IPS-15b (cell line): Measurements from ENCODE around the gene BCL10.

ENCODE experiments used
- H3K27me3 ChIP-seq: one replicate; pipeline ENCODE4 v1.6.1; 2013; ENCODE audit warnings: low read length; ENCODE audit not compliant: control insufficient read depth, insufficient read depth
- H3K36me3 ChIP-seq: one replicate; pipeline ENCODE4 v1.6.1; 2013; ENCODE audit warnings: low read length; ENCODE audit not compliant: control insufficient read depth, insufficient read depth
- H3K4me1 ChIP-seq: one replicate; pipeline ENCODE4 v1.6.1; 2013; ENCODE audit warnings: mild to moderate bottlenecking, low read length; ENCODE audit not compliant: control insufficient read depth, insufficient read depth
- H3K4me3 ChIP-seq: one replicate; pipeline ENCODE4 v1.5.1; 2013; ENCODE audit warnings: low read depth, low read length
- H3K9ac ChIP-seq: one replicate; pipeline ENCODE4 v1.6.1; 2013; ENCODE audit warnings: low read depth, mild to moderate bottlenecking, low read length
- H3K9me3 ChIP-seq: one replicate; pipeline ENCODE4 v1.6.1; 2013; ENCODE audit warnings: mild to moderate bottlenecking, low read length; ENCODE audit not compliant: control insufficient read depth, insufficient read depth

The BCL10 gene

DNA sequence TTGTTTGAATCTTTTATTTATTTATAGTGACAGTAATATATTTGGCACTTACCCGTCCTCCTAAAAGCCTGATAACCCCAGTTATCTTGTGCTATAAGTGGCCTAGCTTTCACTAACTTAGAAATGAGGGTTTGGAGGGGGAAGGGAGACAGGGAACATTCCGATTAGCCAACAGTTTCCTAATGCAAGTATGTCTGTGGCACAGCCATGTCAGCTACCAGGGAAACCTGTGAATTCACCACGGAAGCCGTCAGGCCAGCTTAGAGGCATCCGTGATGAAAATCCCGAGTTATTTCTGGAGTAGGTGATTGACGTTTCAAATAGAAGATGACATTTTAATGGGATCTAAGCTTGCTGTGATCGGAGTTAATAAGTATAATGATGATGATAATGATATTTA lies 39.4 kb upstream of the BCL10 start:
- H3K4me1 ChIP-seq, result no peaks in the 10 kb centered on the region
- no peak overlapping the region for H3K9ac ChIP-seq
- H3K27me3 ChIP-seq, result no peaks in the 10 kb centered on the region
- H3K36me3 ChIP-seq, result no peaks in the 10 kb centered on the region
- no peak overlapping the region for H3K4me3 ChIP-seq
- no peaks in the 10 kb centered on the region for H3K9me3 ChIP-seq

DNA sequence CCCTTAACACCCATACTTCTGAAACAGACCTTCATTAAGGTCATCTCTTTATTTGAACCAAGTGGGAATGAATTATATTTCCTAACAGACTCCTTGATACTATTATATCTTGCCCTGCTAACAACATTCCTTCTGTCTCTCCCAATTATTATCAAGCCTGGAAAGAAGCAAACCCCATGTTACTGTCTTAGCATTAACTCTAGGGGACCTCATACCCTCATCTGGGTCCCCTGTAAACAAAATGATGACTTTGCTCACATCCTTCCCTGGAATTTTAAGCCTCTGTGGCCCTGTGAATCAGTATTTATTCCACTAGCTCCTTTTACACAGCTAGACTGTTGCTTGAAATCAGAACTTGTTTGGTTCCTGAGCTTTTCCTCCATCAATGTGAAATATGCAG lies 38.3 kb upstream of the BCL10 start:
- no peaks in the 10 kb centered on the region for H3K9me3 ChIP-seq
- H3K36me3 ChIP-seq, result no peaks in the 10 kb centered on the region
- H3K4me3 ChIP-seq, result no peak overlapping the region
- no peaks in the 10 kb centered on the region for H3K27me3 ChIP-seq
- no peaks in the 10 kb centered on the region for H3K4me1 ChIP-seq
- no peak overlapping the region for H3K9ac ChIP-seq

DNA sequence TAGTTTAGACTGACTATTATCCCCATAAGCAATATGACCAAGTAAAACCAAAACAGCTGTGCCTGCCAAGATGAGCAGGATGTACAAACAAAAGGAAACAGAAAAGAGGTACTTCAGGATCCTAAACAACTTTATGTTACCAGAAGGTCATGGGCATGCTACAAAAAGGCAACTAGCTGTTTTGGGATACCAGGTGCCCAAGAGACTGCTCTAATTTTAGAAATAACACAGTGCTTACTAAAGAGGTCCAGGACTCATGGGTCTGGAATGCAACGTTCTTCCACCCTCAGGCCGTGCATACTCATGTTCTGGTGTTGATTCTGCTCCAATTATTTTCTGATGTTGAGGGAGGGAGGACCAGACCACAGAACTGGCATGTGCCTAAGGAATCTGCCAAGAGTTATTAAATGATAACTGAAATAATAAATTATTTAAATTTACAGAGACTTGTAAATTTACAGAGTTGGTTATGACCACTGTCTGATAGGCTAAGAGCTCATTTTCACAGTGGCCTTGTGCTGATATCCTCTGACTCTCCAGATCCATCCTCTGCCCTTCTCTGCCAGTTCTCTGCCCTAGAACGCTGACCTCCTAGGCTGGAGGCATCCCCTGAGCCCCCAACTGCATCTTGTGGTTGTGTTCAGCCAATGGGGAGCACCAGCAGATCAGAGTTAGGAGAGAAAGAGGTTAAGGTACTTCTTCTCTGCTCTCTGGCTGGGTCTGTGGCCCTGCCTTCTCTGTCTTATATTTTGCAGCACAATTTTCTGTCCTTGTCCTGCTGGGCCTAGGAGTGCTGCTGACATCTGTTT lies 37.7 kb upstream of the BCL10 start:
- H3K27me3 ChIP-seq, result no peaks in the 10 kb centered on the region
- H3K9me3 ChIP-seq, result no peaks in the 10 kb centered on the region
- no peaks in the 10 kb centered on the region for H3K36me3 ChIP-seq
- H3K4me3 ChIP-seq, result no peak overlapping the region
- H3K4me1 ChIP-seq, result no peaks in the 10 kb centered on the region
- H3K9ac ChIP-seq, result no peak overlapping the region

DNA sequence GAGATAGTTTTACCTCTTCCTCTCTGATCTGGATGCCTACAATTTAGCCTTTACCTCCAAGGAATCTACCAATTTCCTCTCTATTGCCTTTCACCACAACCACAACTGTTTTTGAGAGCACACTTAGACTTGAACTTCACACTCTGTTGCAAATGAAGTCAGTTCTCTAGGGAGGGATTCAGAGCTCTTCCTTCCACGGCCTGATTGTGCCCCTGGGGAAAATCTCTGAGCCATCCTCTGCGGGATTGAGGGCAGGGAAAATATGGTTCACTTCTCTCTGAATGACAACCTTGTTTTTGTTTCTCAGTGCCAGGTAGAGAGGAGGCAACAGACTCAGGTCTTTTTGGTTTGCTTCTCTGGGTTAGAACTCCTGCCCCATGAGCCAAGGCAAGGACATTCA lies 35.4 kb upstream of the BCL10 start:
- H3K27me3 ChIP-seq, result no peaks in the 10 kb centered on the region
- no peaks in the 10 kb centered on the region for H3K36me3 ChIP-seq
- no peak overlapping the region for H3K9ac ChIP-seq
- no peaks in the 10 kb centered on the region for H3K9me3 ChIP-seq
- H3K4me1 ChIP-seq, result no peaks in the 10 kb centered on the region
- H3K4me3 ChIP-seq, result no peak overlapping the region

DNA sequence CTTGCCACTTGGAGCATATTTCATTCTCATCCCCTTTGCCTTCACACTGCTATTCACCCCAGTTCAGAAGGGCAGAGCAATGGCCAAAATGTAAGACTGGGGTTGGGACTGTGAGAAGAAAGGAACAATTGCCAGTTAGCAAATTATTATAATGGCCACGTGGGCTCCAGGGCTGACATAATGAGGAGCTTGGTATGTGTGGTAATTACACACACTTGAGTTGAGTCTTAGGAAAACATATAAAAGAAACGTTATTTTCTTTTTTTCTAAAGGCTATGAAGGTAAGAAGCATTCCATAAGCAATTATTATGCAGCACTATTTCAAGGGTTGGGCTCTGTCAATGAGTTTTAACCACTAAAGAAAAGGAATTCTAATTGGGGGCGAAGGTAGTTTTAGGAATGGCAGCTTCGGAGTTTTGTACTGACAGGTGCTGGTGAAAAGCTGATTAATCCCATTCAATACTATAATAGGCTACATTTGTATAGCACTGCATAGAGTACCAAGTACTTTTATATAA lies 32.5 kb upstream of the BCL10 start:
- Histone ChIP-seq H3K27me3 (no peaks in the 10 kb centered on the region), H3K9me3 (no peaks in the 10 kb centered on the region), H3K9ac (no peak overlapping the region), H3K4me3 (no peak overlapping the region), H3K4me1 (no peaks in the 10 kb centered on the region), H3K36me3 (no peaks in the 10 kb centered on the region)

DNA sequence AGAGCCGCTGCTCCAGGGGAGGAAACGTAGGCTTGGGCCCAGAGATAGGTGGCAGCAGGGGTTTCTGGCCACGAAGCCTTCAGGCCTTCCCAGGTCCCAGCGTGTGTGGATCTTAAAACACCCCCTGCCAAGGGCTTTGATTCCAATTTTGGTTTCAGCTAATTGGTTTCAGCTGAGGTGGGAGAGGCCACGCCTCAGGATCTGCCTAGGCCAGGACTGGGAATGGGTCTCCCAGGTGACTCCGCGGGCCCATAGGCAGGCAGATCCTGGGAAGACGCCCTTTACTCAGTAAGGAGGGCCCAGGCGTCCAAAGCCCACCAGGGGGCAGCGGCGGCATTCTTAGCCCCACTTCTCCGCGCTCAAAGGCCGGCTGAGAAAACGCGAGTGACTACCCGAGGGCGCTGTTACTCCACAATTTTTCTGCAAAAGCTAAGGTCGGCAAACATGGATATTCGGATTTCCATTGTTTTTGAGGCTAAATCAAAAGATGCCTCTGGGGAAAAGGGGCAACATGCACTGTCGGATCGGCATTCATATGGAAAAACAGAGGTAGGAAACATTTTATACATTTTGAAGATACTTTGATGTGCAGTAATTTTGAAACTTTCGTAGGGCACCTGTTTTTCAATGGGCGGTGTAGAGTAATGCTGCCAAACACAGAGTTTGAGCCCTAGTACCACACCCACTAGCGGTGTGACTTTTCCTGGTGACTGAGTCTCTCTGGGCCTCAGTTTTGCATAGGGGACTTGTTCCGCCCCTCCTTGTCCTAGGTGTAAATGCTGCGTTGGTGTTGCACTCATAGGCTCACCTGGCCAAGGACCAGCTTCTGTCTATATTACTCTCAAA lies 31.8 kb upstream of the BCL10 start:
- no peaks in the 10 kb centered on the region for H3K9me3 ChIP-seq
- H3K4me3 ChIP-seq, result no peak overlapping the region

DNA sequence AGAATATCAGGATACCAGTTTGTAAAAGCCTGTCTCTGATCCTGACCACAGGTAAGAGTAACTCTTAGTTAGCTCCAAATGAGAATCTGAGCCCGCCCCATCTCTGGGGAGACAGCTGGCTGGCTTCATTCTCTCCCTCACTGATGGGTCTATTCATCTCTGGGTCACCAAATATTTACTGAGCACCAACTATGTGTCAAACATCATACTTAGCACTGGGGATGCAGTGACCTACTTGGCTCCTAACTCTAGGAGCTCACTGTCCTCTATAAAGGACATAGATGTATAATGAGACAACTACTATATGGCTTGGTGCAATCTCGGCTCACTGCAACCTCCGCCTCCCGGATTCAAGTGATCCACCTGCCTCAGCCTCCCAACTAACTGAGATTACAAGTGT lies 29.8 kb upstream of the BCL10 start:
- H3K36me3 ChIP-seq, result no peaks in the 10 kb centered on the region
- H3K9me3 ChIP-seq, result no peaks in the 10 kb centered on the region
- no peaks in the 10 kb centered on the region for H3K4me1 ChIP-seq
- no peak overlapping the region for H3K9ac ChIP-seq
- H3K4me3 ChIP-seq, result no peak overlapping the region
- no peaks in the 10 kb centered on the region for H3K27me3 ChIP-seq

More for the DNA sequence above, 31.8 kb upstream of the BCL10 start:
- H3K4me1 ChIP-seq, result no peaks in the 10 kb centered on the region
- H3K36me3 ChIP-seq, result no peaks in the 10 kb centered on the region
- H3K9ac ChIP-seq, result no peak overlapping the region
- no peaks in the 10 kb centered on the region for H3K27me3 ChIP-seq

DNA sequence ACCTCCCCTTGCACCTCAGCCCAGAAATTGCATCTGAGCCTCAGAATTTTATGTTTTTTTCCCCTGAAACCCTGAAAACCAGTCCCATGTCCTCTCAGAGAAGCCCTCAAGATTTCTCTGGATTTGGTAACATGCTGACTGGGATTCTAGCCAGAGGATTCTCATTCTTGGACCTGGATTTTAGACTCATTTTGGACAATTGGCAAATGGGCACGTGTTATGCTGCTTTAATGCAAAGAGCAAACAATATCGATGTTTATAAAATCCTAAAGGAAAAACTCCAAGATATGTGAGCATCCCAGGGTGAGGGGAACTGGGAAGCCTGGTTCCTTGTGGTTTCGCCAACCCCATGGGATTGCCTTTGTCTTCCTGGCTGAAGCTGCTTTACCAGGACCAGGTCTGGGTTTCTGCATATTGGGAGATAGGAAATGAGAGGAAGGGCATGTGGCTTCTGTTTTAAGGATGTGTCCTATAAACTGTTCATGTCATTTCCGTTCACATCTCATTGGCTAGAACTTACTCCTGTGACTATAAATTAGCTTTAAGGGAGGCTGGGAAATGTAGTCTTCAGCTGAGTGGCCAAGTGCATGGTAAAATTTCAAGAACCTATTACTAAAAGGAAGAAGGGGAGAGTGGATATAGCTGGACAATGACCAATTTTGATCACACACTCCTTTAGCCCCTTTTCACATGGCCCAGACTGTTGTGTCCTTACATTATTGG lies 27.2 kb upstream of the BCL10 start:
- H3K9ac ChIP-seq, result no peak overlapping the region
- no peaks in the 10 kb centered on the region for H3K4me1 ChIP-seq
- no peaks in the 10 kb centered on the region for H3K36me3 ChIP-seq
- no peaks in the 10 kb centered on the region for H3K27me3 ChIP-seq
- no peaks in the 10 kb centered on the region for H3K9me3 ChIP-seq
- no peak overlapping the region for H3K4me3 ChIP-seq

DNA sequence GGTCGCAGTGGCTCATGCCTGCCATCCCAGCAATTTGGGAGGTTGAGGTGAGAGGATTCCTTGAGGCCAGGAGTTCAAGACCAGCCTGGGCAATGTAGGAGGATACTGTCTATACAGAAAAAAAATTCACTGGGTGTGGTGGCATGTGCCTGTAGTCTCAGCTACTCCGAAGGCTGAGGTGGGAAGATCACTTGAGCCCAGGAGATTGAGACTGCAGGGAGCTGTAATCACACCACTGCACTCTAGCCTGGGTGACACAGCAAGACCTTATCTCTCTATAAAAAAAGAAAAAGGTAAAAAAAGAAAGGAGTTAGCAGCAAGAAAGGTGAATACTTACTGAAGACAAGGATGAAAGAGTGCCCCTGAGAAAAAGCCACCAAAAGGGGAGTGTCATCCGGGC lies 23.7 kb upstream of the BCL10 start:
- H3K9ac ChIP-seq, result no peak overlapping the region
- no peak overlapping the region for H3K4me3 ChIP-seq
- H3K9me3 ChIP-seq, result no peaks in the 10 kb centered on the region
- peaks cover 2% of the 10 kb centered on the region for H3K4me1 ChIP-seq
- no peaks in the 10 kb centered on the region for H3K36me3 ChIP-seq
- no peaks in the 10 kb centered on the region for H3K27me3 ChIP-seq

DNA sequence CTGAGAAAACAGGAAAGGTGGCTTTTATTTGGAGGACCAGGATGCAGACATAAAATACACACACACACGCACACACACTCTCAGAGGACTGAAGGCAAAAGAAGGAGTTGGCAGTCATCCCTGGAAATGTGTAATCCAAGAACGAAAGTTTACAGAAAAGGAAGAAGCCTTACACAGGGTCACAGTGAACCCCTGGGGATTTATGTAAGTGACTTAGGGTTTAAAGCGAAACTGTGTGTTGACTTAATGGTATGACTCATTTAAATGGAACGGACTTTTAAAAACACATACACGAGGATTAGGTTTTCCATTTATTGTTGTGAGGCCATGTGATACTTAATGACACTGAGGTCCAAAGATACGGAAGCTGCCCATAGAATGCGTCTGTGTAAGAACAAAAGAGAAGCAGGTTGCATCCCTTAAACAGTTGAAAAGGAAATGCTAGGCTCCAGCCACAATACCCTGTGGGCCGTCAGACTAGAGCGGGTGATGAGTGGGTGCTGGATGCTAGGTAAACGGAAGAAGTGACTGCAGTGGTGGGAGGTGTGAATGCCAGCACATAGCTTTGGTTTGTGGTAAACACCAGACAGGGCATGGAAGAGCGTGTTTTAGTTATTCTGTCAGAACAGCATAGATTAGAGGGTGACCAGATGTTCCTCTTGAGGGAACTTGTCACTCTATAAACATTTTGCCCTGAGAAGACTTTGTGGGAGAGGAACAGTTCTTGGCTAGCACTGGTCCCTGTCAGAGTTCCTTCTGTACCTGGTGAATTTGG lies 21.6 kb upstream of the BCL10 start:
- H3K4me3 ChIP-seq, result no peak overlapping the region
- no peaks in the 10 kb centered on the region for H3K36me3 ChIP-seq
- no peaks in the 10 kb centered on the region for H3K9me3 ChIP-seq
- H3K4me1 ChIP-seq, result peaks cover 2% of the 10 kb centered on the region
- no peak overlapping the region for H3K9ac ChIP-seq
- H3K27me3 ChIP-seq, result no peaks in the 10 kb centered on the region

DNA sequence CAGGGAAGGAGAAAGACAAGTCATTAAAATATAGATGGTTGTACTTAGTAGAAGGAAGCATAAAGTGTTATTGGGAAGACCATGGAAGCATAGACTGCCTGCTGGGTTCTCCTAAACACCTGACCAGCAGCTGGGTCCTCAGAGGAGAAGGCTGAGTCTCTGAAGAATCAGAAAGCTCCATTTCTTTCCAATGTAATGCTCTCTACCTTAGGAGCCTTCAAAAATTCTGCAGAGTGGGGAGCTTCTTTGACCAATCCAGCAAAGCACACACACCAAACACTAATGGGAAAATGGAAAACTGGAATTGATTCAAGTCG lies 21.1 kb upstream of the BCL10 start:
- peaks cover 2% of the 10 kb centered on the region for H3K4me1 ChIP-seq
- H3K27me3 ChIP-seq, result no peaks in the 10 kb centered on the region
- H3K9me3 ChIP-seq, result no peaks in the 10 kb centered on the region
- H3K36me3 ChIP-seq, result no peaks in the 10 kb centered on the region
- H3K9ac ChIP-seq, result no peak overlapping the region
- no peak overlapping the region for H3K4me3 ChIP-seq
